Putamen (tissue), 1 donor: ENCODE measurements around the gene FBXO3.
A peak's percentile ranks its signal among the peaks of the same experiment; 100 is the strongest.
"Not testable (repeated sequence)": the region's sequence is repeated elsewhere in the genome, so short reads cannot be mapped to it uniquely, and the experiment has no call there.

Experiments used
- DNase-seq: peaks from one replicate; pipeline ENCODE4 v3.0.0-alpha.2; 2016; ENCODE audit warnings: low spot score

Gene FBXO3

GRCh38 chr11:33773987-33774735, at the start of gene FBXO3:
Gene FBXO3, minus strand, starts transcription at chr11:33774520. Its CDS starts 23 bp downstream, at chr11:33774497.
- peak; percentile 87 for DNase-seq

- not testable (repeated sequence) for DNase-seq
These were observed 48.7 kb upstream of the FBXO3 start for GRCh38 chr11:33822981-33823380.

- peak; percentile 52 for DNase-seq
These were observed 45.1 kb upstream of the FBXO3 start for GRCh38 chr11:33819278-33820035.

- peak; percentile 81 for DNase-seq
These were observed 34.0 kb upstream of the FBXO3 start for GRCh38 chr11:33808228-33808828.

GRCh38 chr11:33804471-33804870, 30.2 kb upstream of the FBXO3 start:
- DNase-seq: no peak

GRCh38 chr11:33802194-33802950, 28.1 kb upstream of the FBXO3 start:
- DNase-seq: peak; percentile 55

GRCh38 chr11:33801821-33802193, 27.5 kb upstream of the FBXO3 start:
- no peak for DNase-seq

- no peak for DNase-seq
These were observed 23.6 kb upstream of the FBXO3 start for GRCh38 chr11:33797879-33798278.

- no peak for DNase-seq
These were observed 15.7 kb upstream of the FBXO3 start for GRCh38 chr11:33790040-33790439.

GRCh38 chr11:33788095-33788494, 13.8 kb upstream of the FBXO3 start:
- not testable (repeated sequence) for DNase-seq

- DNase-seq: no peak
These were observed 12.8 kb upstream of the FBXO3 start for GRCh38 chr11:33787076-33787475.

- no peak for DNase-seq
These were observed 11.3 kb upstream of the FBXO3 start for GRCh38 chr11:33785609-33786008.

- no peak for DNase-seq
These were observed 5.7 kb upstream of the FBXO3 start for GRCh38 chr11:33779849-33780528.

- no peak for DNase-seq
These were observed 4.4 kb upstream of the FBXO3 start for GRCh38 chr11:33778675-33779074.

GRCh38 chr11:33777906-33778305, 3.6 kb upstream of the FBXO3 start:
- no peak for DNase-seq

- DNase-seq: no peak
These were observed 1.6 kb upstream of the FBXO3 start for GRCh38 chr11:33775832-33776470.

GRCh38 chr11:33775467-33775807, 1.1 kb upstream of the FBXO3 start:
- no peak for DNase-seq

GRCh38 chr11:33774736-33775466, 581 bp upstream of the FBXO3 start:
- DNase-seq: no peak

- no peak for DNase-seq
These were observed 825 bp downstream of the FBXO3 start for GRCh38 chr11:33773404-33773986.

- no peak for DNase-seq
These were observed 1.4 kb downstream of the FBXO3 start for GRCh38 chr11:33772870-33773269.
